Stimulated activated naive B cell treated with anti-CD40 and anti-IgM and Interleukin-4, amounts not matched to agents 10 μg/mL and 1 μg/mL and 100 μg/mL, for 72 hours (primary cell): ENCODE measurements around the gene TFF2.

Source experiments
- ATAC-seq, 2 donors: fragments of 150-1000 bp; cut with Tn5 transposase; replicated peaks; 2 replicates each; pipeline ENCODE4 v1.10.0; 2021; ENCODE audit warnings: moderate library complexity in 1 of 2
- DNase-seq: peaks from one replicate; pipeline ENCODE4 v3.0.0; 2021
- H3K27ac Mint-ChIP-seq: one replicate; pipeline ENCODE4 v1.8.0; 2022; ENCODE audit warnings: mild to moderate bottlenecking, mixed read lengths
- H3K27me3 Mint-ChIP-seq, 2 donors: one replicate each; pipeline ENCODE4 v1.8.0; 2022; ENCODE audit warnings: mixed read lengths in 2 of 2
- H3K36me3 Mint-ChIP-seq, 2 donors: one replicate each; pipeline ENCODE4 v1.8.0; 2022; ENCODE audit warnings: mixed read lengths in 2 of 2, mild to moderate bottlenecking in 1 of 2
- H3K4me1 Mint-ChIP-seq, 2 donors: one replicate each; pipeline ENCODE4 v1.8.0; 2022; ENCODE audit warnings: mixed read lengths in 2 of 2, mild to moderate bottlenecking in 1 of 2
- H3K4me3 Mint-ChIP-seq, 2 donors: one replicate each; pipeline ENCODE4 v1.8.0; 2022; ENCODE audit warnings: mild to moderate bottlenecking in 2 of 2, mixed read lengths in 2 of 2, moderate library complexity in 1 of 2
- H3K9me3 Mint-ChIP-seq, 2 donors: one replicate each; pipeline ENCODE4 v1.8.0; 2022; ENCODE audit warnings: mixed read lengths in 2 of 2, mild to moderate bottlenecking in 1 of 2

TFF2 gene, protein sequence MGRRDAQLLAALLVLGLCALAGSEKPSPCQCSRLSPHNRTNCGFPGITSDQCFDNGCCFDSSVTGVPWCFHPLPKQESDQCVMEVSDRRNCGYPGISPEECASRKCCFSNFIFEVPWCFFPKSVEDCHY

DNA sequence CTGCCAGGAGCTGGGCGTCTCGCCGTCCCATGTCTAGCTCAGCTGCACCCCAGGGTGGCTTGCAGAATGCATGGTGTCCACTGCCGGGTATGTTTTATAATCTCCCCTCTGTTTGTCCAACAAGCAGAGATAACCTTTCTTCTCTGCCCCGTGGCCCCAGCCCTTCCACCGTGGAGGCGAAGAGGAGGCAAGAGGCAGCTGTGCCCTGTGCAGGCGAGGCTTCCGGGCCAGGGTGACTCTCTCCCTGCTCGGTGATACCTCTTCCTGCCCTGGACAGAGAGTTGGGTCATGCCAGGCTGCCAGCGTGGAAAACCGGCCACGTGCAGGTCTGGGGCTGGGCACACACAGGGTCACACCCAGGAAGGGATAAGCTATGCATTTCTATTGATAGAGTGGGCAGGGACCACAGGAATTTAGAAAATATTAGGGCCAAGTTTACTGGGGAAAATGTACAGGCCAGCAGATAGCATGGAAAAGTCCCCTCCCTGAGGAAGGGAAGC is at the start of gene TFF2:
TSS of gene TFF2 (minus strand) at position 68 of the 500 bp plus-strand sequence. CDS start at position 31, 37 bp downstream.
- H3K27me3 Mint-ChIP-seq: peaks cover 16 to 29% of the 10 kb centered on the region in 2 donors
- no peak within 1 kb of the TSS for H3K27ac Mint-ChIP-seq
- peaks cover 1 to 7% of the 10 kb centered on the region in 2 donors for H3K36me3 Mint-ChIP-seq
- DNase-seq: no peak
- peaks cover 12 to 21% of the 10 kb centered on the region in 2 donors for H3K9me3 Mint-ChIP-seq
- peaks cover 0 to 1% of the 10 kb centered on the region in 2 donors for H3K4me1 Mint-ChIP-seq
- no peak for ATAC-seq
- no peak within 1 kb of the TSS for H3K4me3 Mint-ChIP-seq

DNA sequence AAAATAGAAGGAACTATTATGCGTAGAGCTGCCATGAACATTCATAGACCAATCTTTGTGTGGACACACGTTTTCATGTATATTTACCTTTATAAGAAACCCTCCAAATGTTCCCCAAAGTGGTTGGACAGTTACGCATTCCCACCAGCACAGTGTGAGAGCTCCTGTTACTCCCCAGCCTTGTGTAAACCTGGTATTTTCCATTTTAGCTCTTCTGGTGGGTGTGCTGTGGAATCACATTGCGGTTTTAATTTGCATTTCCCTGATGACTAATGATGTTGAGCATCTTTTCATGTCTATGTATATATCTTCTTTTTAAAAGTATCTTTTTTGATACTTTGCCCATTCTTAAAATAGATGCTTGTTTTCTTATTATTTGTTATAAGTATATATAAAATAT is 49.7 kb upstream of the TFF2 start:
- Mint-ChIP-seq H3K36me3 (peaks cover 6 to 7% of the 10 kb centered on the region in 2 donors), H3K27ac (no peak overlapping the region), H3K27me3 (peaks cover 0 to 5% of the 10 kb centered on the region in 2 donors), H3K4me1 (peaks cover 23 to 25% of the 10 kb centered on the region in 2 donors), H3K4me3 (no peak overlapping the region), H3K9me3 (peaks cover 7 to 9% of the 10 kb centered on the region in 2 donors)
- ATAC-seq: peak in 1 of 2 donors; percentile 34
- DNase-seq: no peak

DNA sequence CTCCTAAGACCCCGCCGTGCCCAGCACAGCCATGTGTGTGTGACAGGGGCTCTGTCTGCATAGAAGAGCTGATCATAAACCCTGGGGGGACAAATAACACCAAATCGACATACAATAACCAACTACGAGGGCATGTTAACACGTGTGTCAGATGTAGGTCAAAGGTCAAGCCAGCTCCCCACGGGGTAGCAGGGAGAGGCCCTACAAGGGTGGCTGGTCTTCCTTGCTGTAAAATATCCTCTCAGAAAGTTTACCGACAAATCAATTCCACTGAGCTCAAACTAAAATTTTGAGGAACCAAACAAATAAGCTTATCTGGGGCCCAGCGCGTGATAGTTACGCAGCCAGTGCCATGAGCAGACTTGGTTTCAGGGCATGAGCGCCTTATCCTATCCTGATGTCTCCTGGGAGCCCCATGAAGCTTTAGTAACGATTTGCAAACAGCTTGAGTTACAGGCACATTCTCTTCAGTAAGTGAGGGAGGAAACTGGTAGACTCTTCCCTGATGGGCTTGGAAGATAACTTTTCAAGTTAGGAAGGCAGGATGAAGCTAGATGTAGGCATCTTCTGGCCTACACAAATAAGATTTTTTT is 47.7 kb upstream of the TFF2 start:
- peak overlapping the region; percentile 21 for H3K27ac Mint-ChIP-seq
- peaks cover 25 to 37% of the 10 kb centered on the region in 2 donors for H3K4me1 Mint-ChIP-seq
- peaks cover 6 to 7% of the 10 kb centered on the region in 2 donors for H3K36me3 Mint-ChIP-seq
- no peak for ATAC-seq
- peaks cover 0 to 4% of the 10 kb centered on the region in 2 donors for H3K27me3 Mint-ChIP-seq
- DNase-seq: no peak
- peaks cover 7 to 9% of the 10 kb centered on the region in 2 donors for H3K9me3 Mint-ChIP-seq
- H3K4me3 Mint-ChIP-seq: no peak overlapping the region

DNA sequence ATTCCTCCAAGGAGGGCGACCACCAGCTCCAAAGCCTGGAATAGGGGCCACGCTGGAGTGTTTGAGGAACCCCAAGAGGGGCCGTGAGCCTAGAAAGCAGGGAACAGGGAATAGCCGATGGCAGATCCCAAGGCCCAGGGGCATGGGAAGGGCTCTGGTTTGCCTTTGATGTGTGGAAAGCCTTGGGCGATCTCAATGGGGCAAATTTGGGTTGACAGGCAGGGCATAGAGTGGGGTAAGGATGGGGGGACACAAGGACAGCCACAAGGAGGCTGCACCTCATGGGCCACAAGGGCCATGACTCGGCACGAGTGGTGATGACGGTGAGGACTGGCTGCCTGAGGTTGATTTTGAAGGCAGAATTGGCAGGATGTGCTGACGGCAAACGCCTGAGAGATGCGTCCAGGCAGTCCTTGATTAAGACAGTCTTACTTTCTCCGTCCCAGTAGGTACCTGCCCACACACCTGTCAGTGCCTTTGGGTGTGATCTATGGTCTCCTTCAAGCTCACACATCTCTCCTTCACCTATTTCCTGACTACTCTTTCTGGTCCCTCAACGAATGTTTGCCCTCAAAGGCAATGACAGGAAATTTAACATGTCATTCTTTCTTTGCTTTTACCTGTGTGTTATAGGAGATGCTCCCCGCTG is 47.1 kb upstream of the TFF2 start:
- Mint-ChIP-seq H3K27me3 (peaks cover 0 to 4% of the 10 kb centered on the region in 2 donors), H3K27ac (peak overlapping the region; percentile 88), H3K36me3 (peaks cover 6 to 7% of the 10 kb centered on the region in 2 donors), H3K9me3 (peaks cover 7 to 9% of the 10 kb centered on the region in 2 donors), H3K4me3 (no peak overlapping the region), H3K4me1 (peaks cover 29 to 42% of the 10 kb centered on the region in 2 donors)
- ATAC-seq: no peak
- no peak for DNase-seq

DNA sequence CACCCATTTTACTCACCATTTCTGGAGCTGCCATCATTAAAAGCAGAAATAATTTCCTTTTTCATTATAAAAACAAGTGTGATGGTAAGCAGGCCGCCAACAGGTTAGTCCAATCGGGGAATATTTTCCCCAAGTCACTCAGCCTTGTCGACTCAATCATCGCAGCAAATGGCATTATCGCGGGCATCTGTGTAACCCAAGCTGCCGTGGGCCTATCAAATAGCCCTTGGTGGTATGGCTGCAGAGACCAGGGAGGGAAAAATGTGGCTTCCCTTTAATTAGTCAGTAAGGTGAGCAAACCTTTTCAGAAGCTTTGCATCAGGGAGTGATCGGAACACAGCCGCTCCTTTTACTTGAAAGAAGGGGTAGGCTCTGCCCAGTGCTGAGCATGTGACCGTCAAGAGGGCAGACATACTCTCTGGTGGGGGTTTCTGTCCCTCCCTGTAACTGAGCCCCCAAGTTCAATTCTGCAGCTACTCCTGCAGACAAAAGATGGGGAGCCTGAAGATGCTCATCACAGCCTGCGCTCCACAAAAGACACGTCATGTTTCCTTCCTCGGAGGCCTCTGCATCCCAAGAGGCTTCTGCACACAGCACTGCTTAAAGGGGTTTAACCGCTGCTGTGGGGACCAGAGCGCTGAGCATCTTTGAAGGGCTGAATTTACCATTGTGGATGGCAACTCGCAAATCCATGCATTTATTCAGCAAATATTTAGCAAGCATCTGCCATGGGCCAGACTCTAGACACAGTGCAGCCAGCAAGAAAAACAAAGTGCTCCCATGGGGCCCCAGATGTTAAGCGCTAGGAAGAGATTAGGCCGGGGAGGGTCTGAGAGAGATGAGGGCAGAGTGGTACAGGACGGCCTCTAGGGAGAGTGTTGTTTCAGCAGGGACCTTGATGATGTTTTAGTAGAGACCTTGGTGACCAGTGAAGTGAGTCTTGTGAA is 46.3 kb upstream of the TFF2 start:
- Mint-ChIP-seq H3K4me1 (peaks cover 31 to 46% of the 10 kb centered on the region in 2 donors), H3K4me3 (peak overlapping the region in 1 of 2 donors; percentile 3), H3K27ac (peak overlapping the region; percentile 88)

DNA sequence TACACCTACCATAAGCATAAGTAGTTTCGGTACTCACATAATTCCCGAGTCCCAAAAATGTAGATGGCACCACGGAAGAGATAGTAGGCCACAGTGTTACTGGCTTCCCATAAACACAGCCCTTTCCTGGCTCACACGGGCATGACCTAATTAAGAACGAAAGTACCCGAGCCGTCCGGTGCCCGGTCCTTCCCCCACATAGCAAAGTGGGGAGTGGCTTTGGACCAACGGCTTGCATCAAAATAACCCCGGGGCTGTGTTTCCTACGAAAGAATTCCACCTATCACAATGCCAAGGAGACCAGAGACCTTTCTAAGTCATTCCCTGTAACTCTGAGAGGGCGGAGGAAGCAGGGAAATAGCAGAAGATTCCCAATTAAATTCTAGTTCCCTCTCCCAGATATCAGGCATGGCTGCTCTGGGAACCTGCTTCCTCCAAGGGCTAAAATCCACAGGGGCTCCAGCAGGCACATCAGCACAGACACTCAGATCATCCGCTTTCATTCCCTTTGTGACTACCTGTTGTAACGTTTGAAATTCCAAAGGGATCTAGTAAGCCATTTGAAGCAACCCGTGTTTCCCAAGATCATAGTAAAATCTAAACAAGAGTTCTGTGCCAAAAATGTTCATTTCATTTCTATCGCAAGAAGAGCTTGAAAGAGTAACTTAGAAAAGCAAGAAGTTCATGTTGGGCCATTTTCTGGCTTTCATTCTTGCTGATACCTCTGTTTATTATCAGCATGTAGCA is 45.3 kb upstream of the TFF2 start, which contains the start of gene TMPRSS3:
TSS of gene TMPRSS3 (minus strand) at position 148 of the 747 bp plus-strand sequence. CDS start 635 bp downstream, outside the sequence.
- DNase-seq (no peak), ATAC-seq (no peak)
- Mint-ChIP-seq H3K4me3 (no peak within 1 kb of the TSS), H3K4me1 (peaks cover 32 to 50% of the 10 kb centered on the region in 2 donors), H3K9me3 (no peaks in the 10 kb centered on the region), H3K36me3 (no peaks in the 10 kb centered on the region), H3K27me3 (peaks cover 4 to 6% of the 10 kb centered on the region in 2 donors), H3K27ac (peak within 1 kb of the TSS; percentile 32)

More for the DNA sequence above, 46.3 kb upstream of the TFF2 start:
- Mint-ChIP-seq H3K9me3 (peaks cover 7% of the 10 kb centered on the region in 2 donors), H3K27me3 (peaks cover 3 to 4% of the 10 kb centered on the region in 2 donors), H3K36me3 (peaks cover 6 to 7% of the 10 kb centered on the region in 2 donors)
- no peak for DNase-seq
- ATAC-seq: peak; percentile 21 to 42

DNA sequence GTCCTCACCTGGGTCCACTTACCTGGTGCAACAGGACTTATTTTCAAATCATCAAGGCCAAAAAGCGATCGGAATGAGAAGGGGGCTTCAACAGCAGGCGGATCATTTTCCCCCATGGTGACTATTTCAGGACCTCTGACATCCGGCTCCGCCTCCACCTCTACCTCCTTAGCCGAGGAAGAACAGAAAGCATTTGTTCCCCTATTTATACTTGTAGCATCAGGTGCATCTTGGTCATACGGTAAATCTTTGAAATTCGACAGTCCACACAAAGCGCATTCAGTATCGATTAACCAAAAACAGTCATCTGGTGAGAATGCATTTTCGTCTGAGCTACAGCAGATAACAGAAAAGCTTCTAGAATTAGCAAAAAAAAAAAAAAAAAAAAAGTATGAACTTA is 44.5 kb upstream of the TFF2 start:
- ATAC-seq (no peak), DNase-seq (no peak)
- Mint-ChIP-seq H3K9me3 (no peaks in the 10 kb centered on the region), H3K27me3 (peaks cover 4 to 11% of the 10 kb centered on the region in 2 donors), H3K4me1 (peaks cover 33 to 50% of the 10 kb centered on the region in 2 donors), H3K27ac (no peak overlapping the region), H3K4me3 (no peak overlapping the region), H3K36me3 (no peaks in the 10 kb centered on the region)

DNA sequence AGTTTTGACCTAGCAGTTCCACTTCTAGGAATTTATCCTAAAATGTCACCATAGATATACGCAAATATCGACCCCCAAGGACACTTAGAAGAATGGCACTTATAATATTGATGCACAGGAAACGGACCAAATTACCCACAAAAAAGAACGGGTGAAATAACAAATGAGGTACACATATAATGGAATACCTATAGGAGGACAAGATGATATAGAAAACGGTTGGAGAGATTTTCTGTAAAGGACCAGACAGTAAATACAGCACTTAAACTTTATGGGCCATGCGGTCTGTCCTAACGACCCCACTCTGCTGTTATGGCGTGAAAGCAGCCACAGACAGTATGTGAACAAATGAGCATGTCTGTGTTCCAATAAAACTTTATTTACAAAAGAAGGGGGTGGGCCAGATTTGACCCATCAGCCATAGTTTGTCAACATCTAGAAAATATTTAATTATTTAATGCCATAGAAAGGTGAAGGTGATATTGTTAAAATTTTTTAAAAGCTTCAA is 42.7 kb upstream of the TFF2 start:
- Mint-ChIP-seq H3K9me3 (no peaks in the 10 kb centered on the region), H3K4me1 (peaks cover 33 to 58% of the 10 kb centered on the region in 2 donors), H3K27ac (peak overlapping the region; percentile 53), H3K27me3 (peaks cover 7 to 23% of the 10 kb centered on the region in 2 donors), H3K4me3 (peak overlapping the region in 1 of 2 donors; percentile 25), H3K36me3 (no peaks in the 10 kb centered on the region)
- ATAC-seq (peak in 1 of 2 donors; percentile 23), DNase-seq (no peak)

DNA sequence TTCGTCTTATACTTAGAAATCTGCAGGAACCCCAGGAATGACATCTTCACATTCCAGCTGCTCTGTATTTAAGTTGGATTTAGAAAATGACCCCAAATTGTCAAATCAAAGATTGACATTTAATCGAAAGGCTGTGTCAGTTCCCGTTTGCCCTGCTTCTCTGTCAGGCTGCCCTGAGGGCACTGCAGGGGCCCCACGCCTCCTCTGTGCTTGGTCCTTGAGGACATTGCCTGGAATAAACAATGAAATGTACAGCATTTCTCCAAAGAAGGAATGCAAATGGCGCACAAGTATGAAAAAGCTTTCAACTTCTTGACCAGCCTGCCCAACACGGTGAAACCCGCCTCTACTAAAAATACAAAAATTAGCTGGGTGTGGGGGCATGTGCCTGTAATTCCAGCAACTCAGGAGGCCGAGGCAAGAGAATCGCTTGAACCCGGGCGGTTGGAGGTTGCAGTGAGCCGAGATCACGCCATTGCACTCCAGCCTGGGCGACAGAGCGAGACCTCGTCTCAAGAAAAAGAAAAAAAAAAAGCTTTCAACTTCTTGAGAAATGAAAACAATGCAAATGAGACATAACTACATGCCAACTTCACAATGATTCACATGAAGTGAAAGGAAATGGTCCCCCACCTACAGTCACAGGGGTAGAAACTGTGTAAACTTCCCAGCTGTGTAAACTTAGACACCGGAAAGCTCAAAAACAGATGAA is 42.1 kb upstream of the TFF2 start:
- peak overlapping the region; percentile 53 for H3K27ac Mint-ChIP-seq
- ATAC-seq (peak; percentile 96), DNase-seq (peak; percentile 40)
- no peaks in the 10 kb centered on the region for H3K9me3 Mint-ChIP-seq
- H3K36me3 Mint-ChIP-seq: no peaks in the 10 kb centered on the region
- H3K27me3 Mint-ChIP-seq: peaks cover 7 to 29% of the 10 kb centered on the region in 2 donors
- H3K4me3 Mint-ChIP-seq: peak overlapping the region in 1 of 2 donors; percentile 45
- peaks cover 28 to 52% of the 10 kb centered on the region in 2 donors for H3K4me1 Mint-ChIP-seq

DNA sequence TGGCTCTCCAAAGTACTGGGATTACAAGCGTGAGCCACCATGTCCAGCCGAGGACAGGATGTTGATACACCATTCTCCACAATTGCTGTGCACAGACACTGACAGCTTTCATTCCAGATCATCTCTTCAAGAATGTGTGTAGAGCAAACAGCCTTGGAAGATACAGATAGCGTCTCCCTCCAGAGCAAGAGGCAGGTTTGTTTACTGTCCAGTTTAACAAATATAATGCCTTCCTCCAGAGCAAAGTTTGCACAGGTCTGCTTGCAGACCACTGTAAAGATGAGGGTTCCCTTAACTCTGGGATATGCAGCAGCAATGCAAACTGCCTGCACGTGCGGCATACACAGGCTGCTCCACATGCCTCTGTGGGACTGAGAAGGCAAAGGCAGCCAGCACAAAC is 40.5 kb upstream of the TFF2 start:
- no peaks in the 10 kb centered on the region for H3K9me3 Mint-ChIP-seq
- H3K36me3 Mint-ChIP-seq: no peaks in the 10 kb centered on the region
- no peak for DNase-seq
- H3K27me3 Mint-ChIP-seq: peaks cover 13 to 35% of the 10 kb centered on the region in 2 donors
- H3K27ac Mint-ChIP-seq: no peak overlapping the region
- H3K4me1 Mint-ChIP-seq: peaks cover 29 to 53% of the 10 kb centered on the region in 2 donors
- ATAC-seq: no peak
- no peak overlapping the region for H3K4me3 Mint-ChIP-seq

DNA sequence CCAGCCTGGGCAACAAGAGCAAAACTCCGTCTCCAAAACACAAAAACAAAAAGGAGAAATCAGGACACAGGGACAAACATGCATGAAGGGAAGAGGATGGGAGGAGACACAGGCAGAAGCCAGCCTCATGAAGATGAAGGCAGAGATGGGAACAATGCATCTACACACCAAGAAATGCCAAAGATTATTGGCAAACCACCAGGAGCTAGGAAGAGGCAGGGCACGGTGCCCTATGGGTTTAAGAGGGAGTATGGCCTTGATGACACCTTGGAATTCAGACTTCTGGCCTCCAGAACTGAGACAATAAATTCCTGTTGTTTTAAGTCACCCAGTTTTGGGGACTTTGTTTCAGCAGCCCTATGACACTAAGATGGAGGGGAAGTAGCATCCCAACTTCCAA is 39.9 kb upstream of the TFF2 start:
- Mint-ChIP-seq H3K27me3 (peaks cover 13 to 35% of the 10 kb centered on the region in 2 donors), H3K4me3 (no peak overlapping the region), H3K9me3 (no peaks in the 10 kb centered on the region), H3K4me1 (peaks cover 31 to 53% of the 10 kb centered on the region in 2 donors), H3K36me3 (no peaks in the 10 kb centered on the region), H3K27ac (peak overlapping the region; percentile 63)
- ATAC-seq (no peak), DNase-seq (no peak)

DNA sequence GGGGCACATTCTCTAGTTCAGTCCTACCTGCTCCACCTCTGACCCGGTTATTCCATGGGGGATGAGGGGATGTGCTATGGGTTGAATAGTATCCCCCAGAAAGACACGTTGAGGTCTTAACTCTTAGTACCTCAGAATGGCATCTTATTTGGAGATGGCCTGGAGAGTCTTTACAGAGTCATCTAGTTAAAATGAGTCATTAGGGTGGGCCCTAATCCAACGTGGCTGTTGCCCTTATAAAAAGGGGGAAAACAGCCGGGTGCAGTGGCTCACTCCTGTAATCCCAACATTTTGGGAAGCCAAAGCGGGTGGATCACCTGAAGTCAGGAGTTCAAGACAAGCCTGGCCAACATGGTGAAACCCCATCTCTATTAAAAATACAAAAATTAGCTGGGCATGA is 39.4 kb upstream of the TFF2 start:
- Mint-ChIP-seq H3K27ac (no peak overlapping the region), H3K4me1 (peaks cover 34 to 54% of the 10 kb centered on the region in 2 donors), H3K27me3 (peaks cover 13 to 35% of the 10 kb centered on the region in 2 donors), H3K9me3 (peaks cover under 1 to 1% of the 10 kb centered on the region in 2 donors), H3K36me3 (peaks cover 0 to under 1% of the 10 kb centered on the region in 2 donors), H3K4me3 (no peak overlapping the region)
- ATAC-seq: no peak
- DNase-seq: no peak
